AG10803 (cell line): ENCODE data around the gene SUCLG2.
A peak's percentile ranks its signal among the peaks of the same experiment; 100 is the strongest.

Experiments
- DNase-seq: peaks from one replicate; pipeline ENCODE4 v3.0.0; 2010; ENCODE audit warnings: low read depth
- H3K4me3 ChIP-seq: 2 replicates; pipeline ENCODE4 v1.5.1; 2011; ENCODE audit warnings: mild to moderate bottlenecking, low read length, control low read depth
- CTCF ChIP-seq: conservative IDR thresholded peaks from 2 replicates; pipeline ENCODE4 v1.5.1; 2011; ENCODE audit warnings: mild to moderate bottlenecking, low read length, control low read depth, inconsistent platforms

The SUCLG2 gene

DNA sequence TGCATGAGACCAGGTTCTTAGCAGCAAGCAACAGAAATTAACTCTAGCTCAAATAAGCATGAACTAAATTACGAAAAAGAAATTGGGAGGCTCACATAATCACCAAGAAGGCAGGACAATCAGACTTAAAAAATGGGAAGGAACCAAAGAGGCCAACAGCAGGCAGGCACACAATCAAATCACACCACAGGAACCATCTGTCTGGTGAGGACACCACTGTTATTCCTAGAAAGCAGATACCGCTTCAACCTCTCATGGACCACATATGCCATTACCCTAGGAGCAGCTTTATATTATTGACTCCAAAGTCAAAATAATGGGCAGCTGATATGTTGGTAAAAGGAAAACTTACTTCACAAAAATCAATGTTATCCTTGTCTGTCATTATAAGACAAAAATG, 51.6 kb downstream of the SUCLG2 start:
- no peak overlapping the region for H3K4me3 ChIP-seq
- DNase-seq: no peak
- TF ChIP-seq CTCF: no peak

DNA sequence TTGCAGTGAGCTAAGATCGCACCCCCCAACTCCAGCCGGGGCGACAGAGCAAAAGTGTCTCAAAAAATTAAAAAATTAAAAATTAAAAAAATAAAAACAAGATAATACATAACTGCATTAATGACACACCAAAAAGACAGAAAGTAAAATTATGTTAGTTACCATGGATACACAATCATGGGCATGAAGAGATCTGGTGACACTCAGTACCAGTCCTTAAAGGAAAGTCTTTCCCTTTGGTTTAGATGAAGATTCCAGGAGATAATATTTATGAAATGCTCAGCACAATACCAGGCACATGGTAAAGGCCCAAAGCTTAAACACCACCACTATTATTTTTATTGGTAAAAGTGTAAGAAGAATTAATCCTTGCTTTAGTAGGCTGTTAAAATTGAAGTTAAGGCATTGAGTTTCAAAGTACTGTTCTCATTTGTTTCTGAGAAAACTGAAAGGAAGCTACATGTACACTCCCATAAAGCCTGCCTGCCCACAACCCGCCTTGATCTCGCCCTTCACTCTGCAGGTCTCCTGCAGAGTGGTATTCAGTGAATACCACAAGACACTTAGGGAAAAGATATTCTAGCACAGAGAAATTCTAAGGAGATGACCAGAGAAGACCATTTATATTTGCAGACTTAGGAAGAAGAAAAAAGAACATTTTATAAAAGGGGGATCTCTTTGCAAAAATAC, 52.3 kb downstream of the SUCLG2 start:
- H3K4me3 ChIP-seq: no peak overlapping the region
- no peak for TF ChIP-seq CTCF
- DNase-seq: no peak

DNA sequence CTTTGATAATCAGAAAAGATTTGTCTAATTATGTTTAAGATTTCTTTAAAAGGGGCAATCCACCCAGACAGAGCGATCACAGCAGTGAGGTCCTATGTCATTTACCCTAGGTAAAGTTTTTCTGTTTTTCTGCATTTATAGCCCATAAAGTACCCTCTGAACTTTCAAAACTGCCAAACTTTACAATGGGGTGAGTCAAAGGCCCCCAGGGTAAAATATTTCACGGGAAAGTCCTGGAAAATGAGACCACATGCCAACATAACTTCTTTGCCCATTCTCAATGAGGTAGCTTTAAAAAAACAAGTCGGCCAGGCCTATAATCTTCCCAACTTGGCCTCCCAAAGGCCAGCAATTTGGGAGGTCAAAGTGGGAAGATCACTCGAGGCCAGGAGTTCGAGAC, 53.0 kb downstream of the SUCLG2 start:
- DNase-seq: no peak
- H3K4me3 ChIP-seq: no peak overlapping the region
- no peak for TF ChIP-seq CTCF

- DNase-seq: no peak
- no peak for TF ChIP-seq CTCF
These were observed 54.6 kb downstream of the SUCLG2 start for GRCh38 chr3:67599821-67600220.

GRCh38 chr3:67598814-67599556, 55.4 kb downstream of the SUCLG2 start:
- TF ChIP-seq CTCF: no peak
- H3K4me3 ChIP-seq: no peak overlapping the region
- no peak for DNase-seq

More at GRCh38 chr3:67599821-67600220, 54.6 kb downstream of the SUCLG2 start:
- no peak overlapping the region for H3K4me3 ChIP-seq

- no peak overlapping the region for H3K4me3 ChIP-seq
- no peak for TF ChIP-seq CTCF
- DNase-seq: no peak
These were observed 59.0 kb downstream of the SUCLG2 start for GRCh38 chr3:67595424-67595823.

GRCh38 chr3:67593761-67594234, 60.6 kb downstream of the SUCLG2 start:
- no peak for TF ChIP-seq CTCF

More at GRCh38 chr3:67593761-67594234, 60.6 kb downstream of the SUCLG2 start:
- H3K4me3 ChIP-seq: no peak overlapping the region
- peak; percentile 47 for DNase-seq
